Stimulated activated naive CD8-positive, alpha-beta T cell treated with anti-CD3 and anti-CD28 coated beads, Interleukin-15, Interleukin-2, amounts not matched to agents 100 U/mL and 50 U/mL, for 24 hours (primary cell): ENCODE data around the gene FHL1.
"Not testable (repeated sequence)": the region's sequence is repeated elsewhere in the genome, so short reads cannot be mapped to it uniquely, and the experiment has no call there.

Experiments
- ATAC-seq: fragments of 150-1000 bp; cut with Tn5 transposase; one replicate; pipeline ENCODE4 v1.10.0; 2021
- DNase-seq: peaks from one replicate; pipeline ENCODE4 v3.0.0; 2021

FHL1 gene

DNA sequence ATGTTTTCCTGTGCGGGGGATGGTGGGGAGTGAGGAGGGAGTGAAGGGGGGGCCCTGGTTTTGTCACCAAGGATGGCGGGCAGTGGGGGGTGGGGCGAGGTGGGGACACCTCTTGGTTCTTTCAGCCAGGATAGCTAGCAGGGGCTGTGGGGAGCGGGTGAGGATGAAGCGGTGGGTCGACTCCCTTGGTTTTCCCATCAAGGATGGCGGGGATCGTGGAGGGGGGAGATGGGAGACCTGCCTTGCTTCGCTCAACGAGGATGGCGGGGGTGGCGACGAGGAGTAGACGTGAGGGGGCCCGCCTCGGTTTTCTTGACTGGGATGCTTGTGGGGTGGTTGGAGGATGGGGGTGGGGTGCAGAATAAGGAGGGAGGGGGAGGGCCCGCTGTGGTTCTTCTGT is 643 bp downstream of the FHL1 start:
- DNase-seq (no peak), ATAC-seq (no peak)

- ATAC-seq, result no peak
- no peak for DNase-seq
Measured at GRCh38 chrX:136148391-136148790, 1.1 kb downstream of the FHL1 start.

DNA sequence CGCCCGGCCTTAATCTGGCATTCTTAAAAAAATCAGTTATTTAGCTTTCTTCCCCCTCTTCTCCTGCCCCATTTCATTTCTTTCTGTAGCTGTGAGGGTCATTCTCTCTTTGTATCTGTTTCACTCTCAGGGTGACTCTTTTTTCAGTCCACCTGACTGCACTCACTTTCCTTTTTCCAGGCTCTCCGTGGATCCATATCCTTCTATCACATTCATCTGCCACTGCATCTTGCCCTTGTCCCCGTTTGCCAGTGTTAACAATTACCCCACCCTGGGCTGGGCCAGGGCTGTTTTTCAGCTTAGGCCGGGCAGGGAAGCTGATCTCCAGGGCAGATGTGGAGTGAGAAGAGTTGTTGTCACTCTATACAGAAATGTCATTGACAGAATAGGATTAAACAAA is 7.7 kb downstream of the FHL1 start:
- DNase-seq (no peak), ATAC-seq (no peak)

GRCh38 chrX:136156560-136157117 is 9.3 kb downstream of the FHL1 start:
- ATAC-seq, result no peak
- no peak for DNase-seq

GRCh38 chrX:136157187-136157586 is 9.9 kb downstream of the FHL1 start:
- DNase-seq, result no peak
- no peak for ATAC-seq

DNA sequence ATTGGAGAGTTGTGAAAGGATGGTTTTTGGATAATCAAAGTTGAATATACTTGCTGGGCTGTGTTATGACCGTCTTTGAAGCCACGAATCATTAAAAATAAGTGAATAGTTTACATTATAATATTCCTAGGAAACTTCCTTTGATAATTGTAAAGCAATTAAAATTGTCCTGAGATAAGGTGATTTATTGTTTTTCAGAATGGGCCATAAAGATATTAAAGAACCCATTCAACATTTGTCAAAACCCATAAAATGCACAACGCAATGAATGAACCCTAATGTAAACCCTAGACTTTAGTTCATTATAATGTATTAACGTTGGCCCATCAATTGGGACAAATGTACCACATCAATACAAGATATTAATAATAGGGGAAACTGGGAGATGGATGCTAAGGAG is 11.4 kb downstream of the FHL1 start:
- DNase-seq, result no peak
- ATAC-seq, result no peak

GRCh38 chrX:136159611-136160025 is 12.3 kb downstream of the FHL1 start:
- no peak for DNase-seq
- ATAC-seq, result no peak

- DNase-seq (peak; percentile 58), ATAC-seq (peak; percentile 72)
Measured at GRCh38 chrX:136162827-136163570, 15.7 kb downstream of the FHL1 start.

- ATAC-seq, result no peak
- no peak for DNase-seq
Measured at GRCh38 chrX:136163689-136164088, 16.4 kb downstream of the FHL1 start.

GRCh38 chrX:136165406-136165805 is 18.1 kb downstream of the FHL1 start:
- DNase-seq, result no peak
- no peak for ATAC-seq

DNA sequence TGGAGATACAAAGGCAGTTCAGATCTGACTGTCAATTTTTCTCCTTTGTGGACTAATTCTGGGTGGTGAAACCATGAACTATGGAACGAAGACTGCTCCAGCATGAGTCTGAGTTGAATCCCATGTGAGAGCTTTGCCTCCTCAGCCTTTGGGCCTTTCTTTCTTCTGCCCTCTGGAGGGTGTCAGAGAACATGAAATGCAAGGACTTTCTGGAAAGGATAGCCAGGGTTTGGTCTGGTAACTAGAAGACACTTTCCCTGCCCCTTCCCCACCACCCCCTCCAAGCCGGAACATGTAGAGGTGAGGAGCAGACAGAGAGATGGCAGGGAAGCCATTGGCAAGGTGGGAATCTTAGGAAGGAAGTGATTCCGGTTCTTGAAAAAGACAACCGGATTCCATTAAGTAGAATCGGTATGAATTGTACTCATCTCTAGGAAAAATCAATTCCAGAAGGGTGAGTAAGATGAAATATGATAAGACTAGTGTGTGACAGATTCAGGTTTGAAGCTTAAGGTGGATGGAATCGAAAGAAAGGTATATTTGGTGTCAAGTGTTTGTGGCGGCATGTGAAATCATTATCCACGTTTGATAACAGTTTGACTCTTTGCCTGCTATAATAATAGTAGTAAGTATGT is 19.0 kb downstream of the FHL1 start:
- ATAC-seq (no peak), DNase-seq (no peak)

DNA sequence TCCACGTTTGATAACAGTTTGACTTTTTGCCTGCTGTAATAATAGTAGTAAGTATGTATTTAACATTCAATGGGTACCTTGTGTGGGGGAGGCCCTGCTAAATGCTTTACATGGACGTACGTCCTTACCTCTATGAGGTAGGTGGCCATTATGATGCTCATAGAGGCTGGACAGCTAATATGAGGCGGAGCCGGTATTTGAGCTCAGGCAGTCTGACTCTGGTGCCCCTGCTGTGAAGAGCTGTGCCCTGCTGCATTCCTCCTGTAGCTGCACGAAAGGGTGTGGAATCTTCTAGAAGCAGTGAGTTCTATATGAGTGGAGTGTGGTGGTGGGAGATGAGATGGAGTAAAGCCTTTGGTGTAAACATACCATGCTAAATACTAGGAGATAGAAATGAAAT is 20.7 kb downstream of the FHL1 start:
- not testable (repeated sequence) for ATAC-seq, DNase-seq

DNA sequence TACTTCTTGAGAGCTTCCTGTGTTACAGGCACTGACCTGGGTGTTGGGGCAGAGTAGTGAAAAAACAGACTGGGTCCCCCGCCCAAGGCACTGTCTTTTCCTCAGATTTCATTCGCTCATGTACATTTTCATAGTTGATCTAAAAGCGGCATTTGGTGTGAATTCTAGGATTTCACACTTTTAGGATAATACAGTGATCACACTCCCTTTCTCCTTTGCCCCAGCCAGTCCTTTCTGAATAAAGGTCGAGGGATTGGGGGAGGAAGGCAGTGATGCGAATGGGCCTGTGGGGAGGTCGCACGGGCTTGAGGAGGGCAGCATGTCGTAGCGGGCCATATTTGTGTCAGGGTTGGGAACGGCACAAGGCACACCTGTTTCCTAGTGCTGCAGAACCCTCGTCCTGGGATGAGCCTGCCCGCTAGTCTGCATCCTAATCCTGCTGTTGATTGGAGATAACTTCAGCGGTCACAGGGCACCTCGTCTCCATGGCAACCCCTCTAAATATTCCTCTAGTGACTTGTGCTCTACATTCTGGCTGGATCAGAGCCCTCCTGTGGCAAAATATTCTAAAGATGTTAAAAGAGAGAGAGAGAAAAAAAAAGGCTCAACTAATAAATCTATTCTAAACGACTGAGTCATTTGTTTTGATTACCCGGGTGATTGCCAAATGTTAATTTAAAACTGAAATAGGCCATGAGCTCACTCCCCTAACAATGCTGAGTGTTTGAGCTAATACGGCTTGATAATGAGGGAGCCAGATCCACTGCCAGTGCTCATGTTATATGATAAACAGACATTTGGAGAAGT is 21.8 kb downstream of the FHL1 start:
- no peak for DNase-seq
- no peak for ATAC-seq

DNA sequence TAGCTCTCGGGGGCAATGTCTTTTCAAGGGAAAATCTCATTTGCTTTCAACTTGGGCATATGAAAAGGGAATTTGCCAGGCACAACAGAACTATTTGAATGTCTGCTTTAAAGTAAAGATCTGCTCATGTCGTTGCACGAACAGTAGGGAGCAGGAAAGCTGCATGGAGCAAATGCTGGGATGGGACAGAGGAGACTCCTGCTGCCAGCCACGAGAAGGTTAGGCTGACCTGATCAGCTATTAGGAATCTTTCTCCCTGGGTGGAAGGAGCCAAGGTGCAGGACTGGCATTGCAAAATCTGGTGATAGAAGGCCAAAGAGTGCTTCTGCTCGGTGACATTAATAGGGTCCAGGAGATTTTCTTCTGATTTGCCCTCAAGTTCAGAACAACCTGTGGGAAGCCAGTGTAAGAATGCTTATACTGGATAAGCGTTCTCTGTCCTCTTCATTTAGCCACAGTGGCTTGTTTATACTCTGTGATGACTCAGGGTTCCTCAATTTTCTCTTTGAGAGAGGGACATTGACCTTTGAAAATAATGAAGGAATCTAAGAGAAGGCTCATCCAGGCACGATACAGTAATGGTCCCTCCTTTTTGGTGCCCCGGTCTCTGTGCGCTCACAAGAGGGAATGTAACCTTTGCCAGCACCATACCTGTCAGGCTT is 22.9 kb downstream of the FHL1 start:
- DNase-seq (no peak), ATAC-seq (no peak)

GRCh38 chrX:136171420-136171819 is 24.1 kb downstream of the FHL1 start:
- no peak for ATAC-seq

DNA sequence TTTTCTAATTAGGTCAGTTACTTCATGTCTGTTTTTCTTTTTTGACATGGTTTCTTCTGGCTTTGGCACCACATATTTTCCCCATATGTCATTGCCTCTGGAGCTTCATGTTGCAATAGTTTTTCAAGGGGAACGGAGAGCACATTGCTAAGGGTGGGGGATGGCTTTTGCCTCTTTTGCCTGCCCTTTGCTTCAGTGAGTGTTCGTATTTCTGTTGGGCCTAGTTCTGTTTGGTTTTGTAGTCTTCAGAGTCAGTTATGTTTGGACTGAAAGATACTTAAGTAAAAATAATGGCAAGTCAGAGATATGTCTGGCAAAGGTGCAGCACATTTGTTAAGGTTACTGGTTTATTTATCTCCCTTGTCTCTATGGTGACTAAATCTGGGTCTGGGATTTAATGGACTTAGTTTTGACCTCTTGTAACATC is 29.1 kb downstream of the FHL1 start:
- no peak for DNase-seq

More at GRCh38 chrX:136171420-136171819, 24.1 kb downstream of the FHL1 start:
- DNase-seq, result no peak

DNA sequence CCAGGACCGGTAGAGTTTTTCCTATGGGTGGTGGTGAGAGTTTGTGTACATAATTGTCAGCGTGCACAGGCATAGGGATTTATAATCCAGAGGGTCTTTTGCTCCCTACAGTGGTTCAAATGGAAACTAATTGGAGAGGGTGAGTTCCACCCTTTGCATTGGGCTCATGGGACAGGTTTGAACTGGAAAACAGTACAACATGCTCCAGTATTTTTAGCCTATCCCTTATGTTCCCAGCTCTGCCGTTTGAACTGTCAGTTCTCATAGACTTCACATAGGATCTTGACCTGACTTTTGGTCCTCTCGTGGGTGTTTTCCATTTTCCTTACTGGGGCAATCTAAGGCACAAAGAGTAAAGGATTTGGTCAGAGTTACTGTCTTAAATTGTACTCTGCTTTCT is 31.8 kb downstream of the FHL1 start:
- no peak for ATAC-seq

More for the DNA sequence above, 29.1 kb downstream of the FHL1 start:
- no peak for ATAC-seq

GRCh38 chrX:136182414-136182813 is 35.1 kb downstream of the FHL1 start:
- DNase-seq (no peak), ATAC-seq (no peak)

More for the DNA sequence above, 31.8 kb downstream of the FHL1 start:
- DNase-seq, result no peak

DNA sequence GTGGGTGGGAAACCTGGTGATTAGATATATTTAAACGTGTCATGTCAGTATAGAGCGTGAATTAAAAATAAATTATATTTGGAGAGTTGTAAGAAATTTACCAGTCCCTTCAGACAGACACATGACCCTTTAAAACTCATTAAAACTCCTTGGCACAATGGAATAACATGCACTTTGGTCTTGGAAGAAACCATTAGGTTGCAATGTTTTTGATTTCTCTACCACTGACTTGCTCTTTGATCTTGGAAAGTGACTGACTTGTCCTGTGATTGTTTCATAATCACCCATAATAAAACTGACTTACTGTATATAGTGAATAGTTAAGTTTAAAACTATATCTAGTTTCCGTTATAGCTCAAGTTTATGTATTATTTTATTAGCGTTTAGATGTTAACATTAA is 35.8 kb downstream of the FHL1 start:
- ATAC-seq (no peak), DNase-seq (no peak)

DNA sequence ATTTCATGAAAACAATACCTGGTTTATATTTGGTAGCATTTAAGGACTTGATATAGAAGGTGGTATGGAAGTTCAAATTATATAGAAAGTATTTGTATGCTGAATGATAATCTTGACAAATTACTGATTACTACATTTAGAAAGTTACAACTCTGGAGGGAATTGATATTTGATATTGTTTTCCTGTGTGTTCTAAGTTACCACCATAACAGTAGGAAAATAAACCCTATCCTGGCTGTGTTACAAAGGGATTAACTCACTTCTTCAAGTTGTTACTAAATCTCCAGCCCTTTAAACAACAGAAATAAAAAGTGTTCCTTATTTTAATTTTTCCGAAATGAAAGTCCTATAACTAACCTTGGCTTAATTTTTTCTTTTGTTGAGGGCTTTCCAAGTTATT is 36.6 kb downstream of the FHL1 start:
- DNase-seq (no peak), ATAC-seq (no peak)

GRCh38 chrX:136185401-136186022 is 38.2 kb downstream of the FHL1 start:
- ATAC-seq (no peak), DNase-seq (no peak)

- DNase-seq (no peak), ATAC-seq (no peak)
Measured at GRCh38 chrX:136186023-136186413, 38.7 kb downstream of the FHL1 start.
